Activated B cell treated with CpG ODN at 0.5 μM for 24 hours (primary cell): ENCODE results near the gene EEF1AKMT2. TPM values are rescaled to one million over a fixed set of nuclear protein-coding genes. Genes with fewer than 3 reads are reported as not detected.
A peak's percentile ranks its signal among the peaks of the same experiment; 100 is the strongest.

ENCODE experiments used
- ATAC-seq: fragments of 200-7000 bp; cut with Tn5 transposase; one replicate; pipeline ENCODE4 v1.10.0; 2021; ENCODE audit warnings: low read depth, mild to moderate bottlenecking, moderate library complexity
- CTCF ChIA-PET: fragments of 350-600 bp; sonication (Branson Sonifier 250); formaldehyde crosslinking; loops from one replicate; lab custom pipeline; 2021; ENCODE audit warnings: antibody characterized with exemption; lab: Charles Lee
- POLR2A ChIA-PET: fragments of 350-600 bp; sonication (Branson Sonifier 250); formaldehyde crosslinking; loops from one replicate; lab custom pipeline; 2021; ENCODE audit warnings: antibody characterized with exemption; lab: Charles Lee
- DNase-seq: peaks from one replicate; pipeline ENCODE4 v3.0.0; 2022
- H3K27ac Mint-ChIP-seq: one replicate; pipeline ENCODE4 v1.8.0; 2020; ENCODE audit warnings: mixed read lengths
- H3K27me3 Mint-ChIP-seq: one replicate; pipeline ENCODE4 v1.8.0; 2021; ENCODE audit warnings: mixed read lengths
- H3K36me3 Mint-ChIP-seq: one replicate; pipeline ENCODE4 v1.8.0; 2021; ENCODE audit warnings: low read depth, mixed read lengths
- H3K4me1 Mint-ChIP-seq: one replicate; pipeline ENCODE4 v1.8.0; 2021; ENCODE audit warnings: mixed read lengths
- H3K4me3 Mint-ChIP-seq: one replicate; pipeline ENCODE4 v1.8.0; 2020; ENCODE audit warnings: mild to moderate bottlenecking, mixed read lengths
- H3K9me3 Mint-ChIP-seq: one replicate; pipeline ENCODE4 v1.8.0; 2020; ENCODE audit warnings: mixed read lengths
- CTCF ChIP-seq: fragments of 200-600 bp; IDR thresholded peaks from one replicate; pipeline ENCODE4 v1.8.0; 2022; ENCODE audit warnings: antibody characterized with exemption, mild to moderate bottlenecking
- intact Hi-C: fragments of 100-400 bp; cut with micrococcal nuclease; formaldehyde crosslinking; loops from one replicate; pipeline ENCODE4 v1.15.1; 2024
- total RNA-seq: library from RNA; stranded (reverse); gene quantifications from 2 replicates; pipeline ENCODE4 v1.2.3, GENCODE V29; 2022

The EEF1AKMT2 gene
- total RNA-seq, 1 donor from 2014 or later, result 16.5 TPM

- intact Hi-C loops, result no loop called here
- Mint-ChIP-seq H3K9me3 (no peaks in the 10 kb centered on the region), H3K4me1 (peaks cover 99% of the 10 kb centered on the region), H3K27me3 (no peaks in the 10 kb centered on the region), H3K36me3 (peaks cover 37% of the 10 kb centered on the region), H3K4me3 (peak overlapping the region; percentile 58), H3K27ac (peak overlapping the region; percentile 93)
- no peak for TF ChIP-seq CTCF
- ChIA-PET POLR2A (interaction anchor here (0.6 to 14.1 kb wide), 10 partner anchors 12 to 186 kb away, joined by 3 to 312 read pairs (median 10); partner anchors contain the start of gene FAM53B), CTCF (interaction anchor here (0.8 to 8.8 kb wide), 9 partner anchors 11 to 187 kb away, joined by 3 to 178 read pairs (median 3); no protein-coding TSS in a partner anchor)
- ATAC-seq (no peak), DNase-seq (no peak)
These were observed 70.2 kb downstream of the EEF1AKMT2 start for GRCh38 chr10:124721330-124722045.

GRCh38 chr10:124719213-124719851 lies 72.4 kb downstream of the EEF1AKMT2 start:
- CTCF ChIA-PET, result interaction anchor here (0.6 to 8.8 kb wide), 29 partner anchors 9 to 429 kb away, joined by 3 to 178 read pairs (median 9); partner anchors contain the start of gene FAM53B
- Mint-ChIP-seq H3K27me3 (no peaks in the 10 kb centered on the region), H3K27ac (peak overlapping the region; percentile 93), H3K9me3 (no peaks in the 10 kb centered on the region), H3K36me3 (peaks cover 28% of the 10 kb centered on the region), H3K4me1 (peaks cover 98% of the 10 kb centered on the region), H3K4me3 (peak overlapping the region; percentile 69)
- DNase-seq, result no peak
- TF ChIP-seq CTCF, result no peak
- ATAC-seq, result peak; percentile 43
- intact Hi-C loops, result loop anchor here (1.0 to 10.0 kb wide), 6 partner anchors 9 to 1325 kb away; no protein-coding TSS in a partner anchor
- POLR2A ChIA-PET, result interaction anchor here (0.6 to 14.1 kb wide), 29 partner anchors 12 to 613 kb away, joined by 3 to 312 read pairs (median 18); partner anchors contain the start of gene FAM53B

GRCh38 chr10:124717911-124718741 lies 73.6 kb downstream of the EEF1AKMT2 start:
- H3K27me3 Mint-ChIP-seq, result no peaks in the 10 kb centered on the region
- no peak for TF ChIP-seq CTCF
- CTCF ChIA-PET, result interaction anchor here (0.7 to 8.8 kb wide), 33 partner anchors 9 to 188 kb away, joined by 3 to 178 read pairs (median 7); partner anchors contain the start of gene FAM53B
- ATAC-seq, result peak; percentile 78
- POLR2A ChIA-PET, result interaction anchor here (0.7 to 14.1 kb wide), 36 partner anchors 11 to 195 kb away, joined by 3 to 312 read pairs (median 13); partner anchors contain the start of genes ABRAXAS2 and FAM53B
- no peaks in the 10 kb centered on the region for H3K9me3 Mint-ChIP-seq
- intact Hi-C loops, result loop anchor here (1.0 to 10.0 kb wide), 10 partner anchors 15 to 1327 kb away; no protein-coding TSS in a partner anchor
- H3K36me3 Mint-ChIP-seq, result peaks cover 30% of the 10 kb centered on the region
- peaks cover 98% of the 10 kb centered on the region for H3K4me1 Mint-ChIP-seq
- H3K27ac Mint-ChIP-seq, result peak overlapping the region; percentile 93
- peak; percentile 59 for DNase-seq
- peak overlapping the region; percentile 69 for H3K4me3 Mint-ChIP-seq

- no peaks in the 10 kb centered on the region for H3K9me3 Mint-ChIP-seq
- peaks cover 98% of the 10 kb centered on the region for H3K4me1 Mint-ChIP-seq
- no peak for DNase-seq
- ChIA-PET CTCF (interaction anchor here (0.7 to 8.8 kb wide), 18 partner anchors 8 to 187 kb away, joined by 3 to 178 read pairs (median 12); no protein-coding TSS in a partner anchor), POLR2A (interaction anchor here (0.8 to 14.1 kb wide), 24 partner anchors 10 to 182 kb away, joined by 3 to 312 read pairs (median 22); partner anchors contain the start of gene ABRAXAS2)
- no peak for TF ChIP-seq CTCF
- intact Hi-C loops, result loop anchor here (10.0 kb wide), 1 partner anchor 1328 kb away; no protein-coding TSS in a partner anchor
- peak overlapping the region; percentile 69 for H3K4me3 Mint-ChIP-seq
- peak overlapping the region; percentile 93 for H3K27ac Mint-ChIP-seq
- peaks cover 32% of the 10 kb centered on the region for H3K36me3 Mint-ChIP-seq
- H3K27me3 Mint-ChIP-seq, result no peaks in the 10 kb centered on the region
- no peak for ATAC-seq
These were observed 74.5 kb downstream of the EEF1AKMT2 start for GRCh38 chr10:124717041-124717757.
